ENCODE measurements around the gene VPS36. TPM values are rescaled to one million over a fixed set of nuclear protein-coding genes. Genes with fewer than 3 reads are reported as not detected.
"Not testable (repeated sequence)": the region's sequence is repeated elsewhere in the genome, so short reads cannot be mapped to it uniquely, and the experiment has no call there.

The VPS36 gene
- total RNA-seq, 4 donors from 2014 or later: 42.6 to 57.6 (median 48.8) TPM

GRCh38 chr13:52374389-52374788 lies 76.0 kb downstream of the VPS36 start:
- Histone ChIP-seq H3K4me1 (peaks cover 0 to 19% (median 0%) of the 10 kb centered on the region in 4 donors), H3K4me3 (no peak overlapping the region), H3K9me3 (no peaks in the 10 kb centered on the region), H3K36me3 (peaks cover 0 to 20% (median 0%) of the 10 kb centered on the region in 3 donors), H3K27me3 (no peaks in the 10 kb centered on the region), H3K27ac (no peak overlapping the region)
- WGBS, 2 donors: 83 to 85% methylated on average over 4 of the region's 4 CpGs
- DNase-seq (ENCODE audit: low spot score in 2 of 2): no peak
- no peak for TF ChIP-seq POLR2A (IDR thresholded peaks at IDR 0.05)
- TF ChIP-seq, protein P1, sequence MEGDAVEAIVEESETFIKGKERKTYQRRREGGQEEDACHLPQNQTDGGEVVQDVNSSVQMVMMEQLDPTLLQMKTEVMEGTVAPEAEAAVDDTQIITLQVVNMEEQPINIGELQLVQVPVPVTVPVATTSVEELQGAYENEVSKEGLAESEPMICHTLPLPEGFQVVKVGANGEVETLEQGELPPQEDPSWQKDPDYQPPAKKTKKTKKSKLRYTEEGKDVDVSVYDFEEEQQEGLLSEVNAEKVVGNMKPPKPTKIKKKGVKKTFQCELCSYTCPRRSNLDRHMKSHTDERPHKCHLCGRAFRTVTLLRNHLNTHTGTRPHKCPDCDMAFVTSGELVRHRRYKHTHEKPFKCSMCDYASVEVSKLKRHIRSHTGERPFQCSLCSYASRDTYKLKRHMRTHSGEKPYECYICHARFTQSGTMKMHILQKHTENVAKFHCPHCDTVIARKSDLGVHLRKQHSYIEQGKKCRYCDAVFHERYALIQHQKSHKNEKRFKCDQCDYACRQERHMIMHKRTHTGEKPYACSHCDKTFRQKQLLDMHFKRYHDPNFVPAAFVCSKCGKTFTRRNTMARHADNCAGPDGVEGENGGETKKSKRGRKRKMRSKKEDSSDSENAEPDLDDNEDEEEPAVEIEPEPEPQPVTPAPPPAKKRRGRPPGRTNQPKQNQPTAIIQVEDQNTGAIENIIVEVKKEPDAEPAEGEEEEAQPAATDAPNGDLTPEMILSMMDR (IDR thresholded peaks at IDR 0.05): no peak
- TF ChIP-seq EP300 (IDR thresholded peaks at IDR 0.05): no peak

DNA sequence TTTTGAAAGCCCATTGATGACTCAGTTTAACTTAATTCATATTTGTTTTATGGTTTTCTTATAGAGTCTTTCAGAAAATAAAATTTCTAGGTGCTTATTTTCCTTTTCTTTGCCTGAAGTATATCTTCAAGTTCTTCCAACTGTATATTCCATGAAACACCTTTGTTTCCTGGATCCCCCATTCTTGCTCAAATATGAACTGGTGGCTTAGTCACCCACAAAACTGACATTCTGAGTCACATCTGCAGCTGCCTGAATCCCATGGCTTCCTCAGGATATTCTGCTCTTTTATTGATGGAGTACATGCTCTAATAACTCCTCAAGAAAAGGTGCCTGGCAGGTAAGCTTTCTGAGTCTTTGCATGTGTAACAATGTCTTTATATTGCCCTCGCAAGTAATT lies 77.2 kb downstream of the VPS36 start:
- not testable (repeated sequence) for DNase-seq (ENCODE audit: low spot score in 2 of 2); H3K27me3 ChIP-seq; H3K9me3 ChIP-seq; H3K27ac ChIP-seq; H3K36me3 ChIP-seq; H3K4me3 ChIP-seq
- WGBS, 2 donors: 100% methylated on average over 1 of the region's 1 CpG
- peaks cover 0 to 19% (median 0%) of the 10 kb centered on the region in 4 donors for H3K4me1 ChIP-seq

- WGBS, 2 donors: 14 to 16% methylated on average over 3 of the region's 3 CpGs
- Histone ChIP-seq H3K4me1 (peaks cover 0 to 19% (median 0%) of the 10 kb centered on the region in 4 donors), H3K27ac (no peak overlapping the region), H3K4me3 (no peak overlapping the region), H3K36me3 (no peaks in the 10 kb centered on the region), H3K9me3 (no peaks in the 10 kb centered on the region), H3K27me3 (no peaks in the 10 kb centered on the region)
- DNase-seq (ENCODE audit: low spot score in 2 of 2): no peak
- TF ChIP-seq, protein P1 (IDR thresholded peaks at IDR 0.05): no peak
- no peak for TF ChIP-seq EP300 (IDR thresholded peaks at IDR 0.05)
- no peak for TF ChIP-seq POLR2A (IDR thresholded peaks at IDR 0.05)
Observed at GRCh38 chr13:52371736-52372247, 78.6 kb downstream of the VPS36 start.

DNA sequence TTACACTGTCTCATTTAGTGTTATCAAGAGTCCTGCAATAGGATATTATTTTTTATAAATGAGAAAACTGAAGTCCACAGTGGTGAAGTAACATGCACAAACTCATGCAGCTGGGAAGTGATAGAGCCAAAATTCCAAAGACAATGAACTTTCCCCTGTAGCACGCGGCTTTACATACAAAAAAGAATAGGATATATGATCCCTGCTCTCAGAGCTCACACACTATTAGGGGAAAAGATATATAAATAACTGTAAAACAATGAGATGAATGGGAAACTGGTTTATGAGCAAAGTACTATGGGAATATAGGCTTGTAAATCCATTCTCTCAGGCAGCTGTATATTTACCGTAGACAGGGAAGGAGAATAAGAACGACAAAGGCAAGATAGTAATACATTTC lies 84.1 kb downstream of the VPS36 start:
- Histone ChIP-seq H3K4me3 (no peak overlapping the region), H3K9me3 (no peaks in the 10 kb centered on the region), H3K36me3 (no peaks in the 10 kb centered on the region), H3K4me1 (peaks cover 0 to 3% (median 0%) of the 10 kb centered on the region in 4 donors), H3K27me3 (no peaks in the 10 kb centered on the region), H3K27ac (no peak overlapping the region)
- no peak for DNase-seq (ENCODE audit: low spot score in 2 of 2)
- TF ChIP-seq EP300 (IDR thresholded peaks at IDR 0.05): no peak
- no peak for TF ChIP-seq POLR2A (IDR thresholded peaks at IDR 0.05)
- TF ChIP-seq, protein P1 (IDR thresholded peaks at IDR 0.05): no peak
- WGBS, 2 donors: 69% methylated on average over 4 of the region's 4 CpGs

Small RNA genes lying within 50 kb of the gene (small RNA-seq; reads per million reads assigned to genes)
- not detected for gene RNY4P24

Other genes starting within 250 kb of the VPS36 start
- 10 to 100 TPM in 1 of 4 donors, 1 to 10 TPM in 3; 6.1 to 10.5 (median 7.8) TPM for gene THSD1, start 44.5 kb downstream of the VPS36 start, total RNA-seq
- 10 to 100 TPM in 1 of 4 donors, 1 to 10 TPM in 3; 6.6 to 12.3 (median 7.4) TPM for gene CKAP2, start 4.8 kb upstream of the VPS36 start, total RNA-seq
- gene HNRNPA1L2, start 191.8 kb upstream of the VPS36 start, total RNA-seq: 1 to 10 TPM; 3.1 to 7.6 (median 6.0) TPM
- gene SUGT1, start 202.2 kb upstream of the VPS36 start, total RNA-seq: 10 to 100 TPM; 27.3 to 47.3 (median 37.6) TPM